Measurements from ENCODE around the gene SEMA4D. TPM values are rescaled to one million over a fixed set of nuclear protein-coding genes. Genes with fewer than 3 reads are reported as not detected.

The SEMA4D gene
- total RNA-seq, 1 donor = 0.72 TPM

DNA sequence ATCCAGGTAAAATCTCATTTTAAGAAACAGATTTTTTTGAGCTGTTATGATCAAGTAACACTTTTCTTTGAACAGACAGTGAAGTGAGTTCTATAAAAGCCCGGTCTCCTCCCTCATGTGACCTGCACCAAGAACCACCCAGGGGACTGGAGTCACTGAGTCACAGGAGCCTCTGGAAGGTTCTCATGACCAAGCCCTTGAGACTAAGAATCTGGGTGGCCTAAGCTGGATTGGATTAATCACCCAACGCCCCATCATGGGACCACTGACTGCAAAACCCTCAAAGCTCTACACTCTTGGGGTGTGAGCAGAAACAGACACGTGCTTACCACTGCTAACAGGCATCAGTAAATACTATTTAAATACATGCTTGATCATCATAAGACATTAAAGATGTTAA, 131.2 kb downstream of the SEMA4D start:
- H3K4me3 ChIP-seq (ENCODE audit: insufficient read depth, low read length) = no peak overlapping the region
- peak; percentile 85 for DNase-seq (ENCODE audit: insufficient read length, low spot score, missing footprints)
- H3K9me3 ChIP-seq (ENCODE audit: low read depth, low read length) = no peaks in the 10 kb centered on the region
- H3K79me2 ChIP-seq (ENCODE audit: insufficient read depth, low read length) = no peaks in the 10 kb centered on the region
- no peak overlapping the region for H2AFZ ChIP-seq (ENCODE audit: low read length)
- peaks cover 3% of the 10 kb centered on the region for H3K36me3 ChIP-seq (ENCODE audit: insufficient read depth, low read length)
- H3K4me1 ChIP-seq (ENCODE audit: insufficient read depth, low read length) = no peaks in the 10 kb centered on the region
- no peaks in the 10 kb centered on the region for H4K20me1 ChIP-seq (ENCODE audit: insufficient read depth, low read length)
- no peak overlapping the region for H3K4me2 ChIP-seq (ENCODE audit: insufficient read depth, low read length)
- TF ChIP-seq, protein P1, sequence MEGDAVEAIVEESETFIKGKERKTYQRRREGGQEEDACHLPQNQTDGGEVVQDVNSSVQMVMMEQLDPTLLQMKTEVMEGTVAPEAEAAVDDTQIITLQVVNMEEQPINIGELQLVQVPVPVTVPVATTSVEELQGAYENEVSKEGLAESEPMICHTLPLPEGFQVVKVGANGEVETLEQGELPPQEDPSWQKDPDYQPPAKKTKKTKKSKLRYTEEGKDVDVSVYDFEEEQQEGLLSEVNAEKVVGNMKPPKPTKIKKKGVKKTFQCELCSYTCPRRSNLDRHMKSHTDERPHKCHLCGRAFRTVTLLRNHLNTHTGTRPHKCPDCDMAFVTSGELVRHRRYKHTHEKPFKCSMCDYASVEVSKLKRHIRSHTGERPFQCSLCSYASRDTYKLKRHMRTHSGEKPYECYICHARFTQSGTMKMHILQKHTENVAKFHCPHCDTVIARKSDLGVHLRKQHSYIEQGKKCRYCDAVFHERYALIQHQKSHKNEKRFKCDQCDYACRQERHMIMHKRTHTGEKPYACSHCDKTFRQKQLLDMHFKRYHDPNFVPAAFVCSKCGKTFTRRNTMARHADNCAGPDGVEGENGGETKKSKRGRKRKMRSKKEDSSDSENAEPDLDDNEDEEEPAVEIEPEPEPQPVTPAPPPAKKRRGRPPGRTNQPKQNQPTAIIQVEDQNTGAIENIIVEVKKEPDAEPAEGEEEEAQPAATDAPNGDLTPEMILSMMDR (IDR thresholded peaks at IDR 0.05; ENCODE audit: extremely low read depth, low read depth, low read length) = no peak
- H3K27ac ChIP-seq (ENCODE audit: low read depth, low read length) = no peak overlapping the region
- no peaks in the 10 kb centered on the region for H3K27me3 ChIP-seq (ENCODE audit: insufficient read depth, low read length)

DNA sequence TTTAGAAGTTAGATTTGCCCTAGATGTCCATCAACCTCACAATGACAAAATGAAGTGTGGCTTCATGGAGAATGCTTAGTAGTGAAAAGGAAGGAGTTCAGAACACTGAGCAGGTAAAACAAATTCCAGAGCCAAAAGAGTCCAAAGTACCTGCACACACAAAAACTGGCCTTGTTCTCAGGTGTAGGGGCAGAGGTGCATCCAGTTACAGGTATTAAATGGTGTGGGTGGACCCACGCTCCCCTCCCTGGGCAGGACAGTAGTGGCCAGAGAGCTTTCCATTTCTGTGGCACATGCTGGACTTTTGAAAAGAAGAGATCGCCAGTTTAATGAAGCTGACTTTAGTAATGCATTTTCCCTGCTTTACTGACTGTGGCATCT, 132.4 kb downstream of the SEMA4D start:
- H3K27ac ChIP-seq (ENCODE audit: low read depth, low read length) = no peak overlapping the region
- H3K4me2 ChIP-seq (ENCODE audit: insufficient read depth, low read length) = no peak overlapping the region
- no peaks in the 10 kb centered on the region for H3K27me3 ChIP-seq (ENCODE audit: insufficient read depth, low read length)
- H3K4me3 ChIP-seq (ENCODE audit: insufficient read depth, low read length) = no peak overlapping the region
- no peaks in the 10 kb centered on the region for H3K79me2 ChIP-seq (ENCODE audit: insufficient read depth, low read length)
- H3K9me3 ChIP-seq (ENCODE audit: low read depth, low read length) = no peaks in the 10 kb centered on the region
- DNase-seq (ENCODE audit: insufficient read length, low spot score, missing footprints) = peak; percentile 22
- TF ChIP-seq, protein P1 (IDR thresholded peaks at IDR 0.05; ENCODE audit: extremely low read depth, low read depth, low read length) = no peak
- peaks cover 15% of the 10 kb centered on the region for H3K36me3 ChIP-seq (ENCODE audit: insufficient read depth, low read length)
- no peak overlapping the region for H2AFZ ChIP-seq (ENCODE audit: low read length)
- H4K20me1 ChIP-seq (ENCODE audit: insufficient read depth, low read length) = no peaks in the 10 kb centered on the region
- H3K4me1 ChIP-seq (ENCODE audit: insufficient read depth, low read length) = no peaks in the 10 kb centered on the region

DNA sequence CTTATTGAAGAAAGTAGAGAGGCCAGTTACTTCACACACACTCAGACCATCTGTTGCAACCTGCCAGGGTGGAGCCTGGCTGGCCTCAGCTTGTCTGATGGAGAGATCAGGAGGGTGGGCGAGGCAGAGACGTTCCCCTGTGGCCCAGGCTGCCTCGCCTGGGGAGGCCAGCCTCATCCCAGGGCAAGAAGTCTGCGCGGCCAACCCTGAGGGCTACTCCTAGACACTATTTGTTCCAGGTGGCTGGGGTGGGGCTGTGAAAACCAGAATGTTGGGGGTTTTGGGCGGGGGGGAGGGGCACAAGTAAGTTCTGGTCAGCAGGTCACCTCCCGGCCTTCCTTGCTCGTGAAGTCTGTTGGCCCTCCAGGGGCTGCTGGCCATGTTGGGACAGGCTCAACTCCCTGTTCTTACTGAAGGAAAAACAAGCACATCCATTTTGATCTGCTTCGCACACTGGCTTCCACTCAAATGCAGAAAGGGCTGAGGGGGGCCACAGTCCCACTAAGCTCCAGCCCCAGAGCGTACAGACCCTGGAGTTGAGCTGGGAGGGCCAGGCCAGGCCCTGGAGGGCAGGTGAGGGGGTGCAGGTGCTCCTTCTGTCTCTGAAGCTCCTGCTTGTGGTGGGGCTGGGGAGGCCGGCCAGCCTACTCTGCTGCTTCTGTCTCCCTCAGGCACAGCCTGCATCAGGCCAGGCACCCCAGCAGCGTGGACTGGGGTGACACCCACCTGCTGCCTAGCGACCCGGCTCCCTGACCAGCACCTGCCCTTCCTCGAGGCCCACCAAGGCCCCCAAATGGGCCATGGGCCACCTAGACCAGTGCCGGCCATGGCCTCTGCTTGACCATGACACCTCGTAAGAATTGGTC, 133.0 kb downstream of the SEMA4D start:
- peak; percentile 70 for DNase-seq (ENCODE audit: insufficient read length, low spot score, missing footprints)
- H3K27ac ChIP-seq (ENCODE audit: low read depth, low read length) = no peak overlapping the region
- no peak overlapping the region for H2AFZ ChIP-seq (ENCODE audit: low read length)
- H3K4me1 ChIP-seq (ENCODE audit: insufficient read depth, low read length) = no peaks in the 10 kb centered on the region
- TF ChIP-seq, protein P1 (IDR thresholded peaks at IDR 0.05; ENCODE audit: extremely low read depth, low read depth, low read length) = no peak
- H3K4me2 ChIP-seq (ENCODE audit: insufficient read depth, low read length) = no peak overlapping the region
- no peaks in the 10 kb centered on the region for H4K20me1 ChIP-seq (ENCODE audit: insufficient read depth, low read length)
- H3K79me2 ChIP-seq (ENCODE audit: insufficient read depth, low read length) = no peaks in the 10 kb centered on the region
- no peaks in the 10 kb centered on the region for H3K9me3 ChIP-seq (ENCODE audit: low read depth, low read length)
- H3K36me3 ChIP-seq (ENCODE audit: insufficient read depth, low read length) = peaks cover 18% of the 10 kb centered on the region
- no peaks in the 10 kb centered on the region for H3K27me3 ChIP-seq (ENCODE audit: insufficient read depth, low read length)
- H3K4me3 ChIP-seq (ENCODE audit: insufficient read depth, low read length) = no peak overlapping the region

DNA sequence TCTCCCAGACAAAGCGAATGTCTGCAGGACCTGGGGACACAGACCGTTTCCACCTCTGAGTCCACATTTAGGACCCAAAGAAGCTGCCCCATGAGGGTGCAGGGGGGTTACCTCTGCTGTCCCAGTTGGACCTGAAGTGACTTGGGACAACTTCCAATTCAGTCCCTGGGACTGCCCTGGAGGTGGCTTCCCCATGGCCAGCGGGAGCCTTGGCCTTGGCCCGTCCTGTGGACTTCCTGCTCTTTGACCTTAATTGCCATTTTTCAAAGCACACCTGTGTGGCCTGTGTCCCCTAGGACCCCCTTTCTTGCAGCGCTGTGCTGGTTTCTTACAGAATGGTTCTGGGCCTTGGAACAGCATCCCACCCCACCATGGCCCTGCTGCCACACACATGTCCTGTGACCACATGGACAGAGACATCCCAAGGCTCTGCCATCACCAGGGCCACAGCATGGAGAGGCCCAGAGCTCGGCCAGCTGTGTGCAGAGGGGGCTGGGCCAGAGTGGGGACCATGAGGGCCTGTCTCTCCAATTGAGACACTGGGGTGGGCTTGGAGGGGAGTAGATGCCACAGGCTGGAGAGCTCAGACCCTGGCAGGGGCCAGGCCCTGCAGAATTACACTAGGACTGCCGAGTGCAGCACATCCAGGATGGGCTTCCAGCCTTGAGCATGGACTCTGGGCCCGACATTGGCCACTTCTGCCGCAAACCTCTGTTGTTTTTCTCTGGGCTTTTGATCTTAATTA, 133.8 kb downstream of the SEMA4D start:
- Histone ChIP-seq H3K36me3 (ENCODE audit: insufficient read depth, low read length) (peaks cover 25% of the 10 kb centered on the region), H2AFZ (ENCODE audit: low read length) (no peak overlapping the region), H3K4me2 (ENCODE audit: insufficient read depth, low read length) (no peak overlapping the region), H3K9me3 (ENCODE audit: low read depth, low read length) (no peaks in the 10 kb centered on the region), H3K79me2 (ENCODE audit: insufficient read depth, low read length) (no peaks in the 10 kb centered on the region), H3K27me3 (ENCODE audit: insufficient read depth, low read length) (no peaks in the 10 kb centered on the region), H3K27ac (ENCODE audit: low read depth, low read length) (no peak overlapping the region), H3K4me1 (ENCODE audit: insufficient read depth, low read length) (no peaks in the 10 kb centered on the region), H4K20me1 (ENCODE audit: insufficient read depth, low read length) (no peaks in the 10 kb centered on the region), H3K4me3 (ENCODE audit: insufficient read depth, low read length) (no peak overlapping the region)
- peak; percentile 58 for DNase-seq (ENCODE audit: insufficient read length, low spot score, missing footprints)
- TF ChIP-seq, protein P1 (IDR thresholded peaks at IDR 0.05; ENCODE audit: extremely low read depth, low read depth, low read length) = no peak

All from osteoblast (primary cell).